ENCODE measurements around the gene FOXP2.

- TF ChIP-seq CTCF (IDR thresholded peaks at IDR 0.05) (no peak), ZFX (IDR thresholded peaks at IDR 0.05; ENCODE audit: borderline replicate concordance) (no peak)
These were observed 5.0 kb downstream of the FOXP2 start for GRCh38 chr7:114419441-114420272.

Measured in 22Rv1 (cell line).